GM12891 (cell line): ENCODE results near the gene RASA1.

ENCODE experiments used
- POLR2A ChIP-seq: IDR thresholded peaks from 2 replicates; pipeline ENCODE4 v1.6.1; 2011; ENCODE audit warnings: low read depth, low read length, control low read depth
- POLR2AphosphoS5 ChIP-seq: IDR thresholded peaks from 2 replicates; pipeline ENCODE4 v1.6.1; 2011; ENCODE audit warnings: low read depth, low read length, control low read depth
- TAF1 ChIP-seq: IDR thresholded peaks from 2 replicates; pipeline ENCODE4 v1.6.1; 2011; ENCODE audit warnings: low read depth, low read length, control low read depth

- no peak for TF ChIP-seq POLR2A
- no peak for TF ChIP-seq POLR2AphosphoS5
- no peak for TF ChIP-seq TAF1
Measured at GRCh38 chr5:87403409-87403808, 135.7 kb downstream of the RASA1 start.
